HepG2 (cell line): ENCODE data around the gene PERP. TPM values are rescaled to one million over a fixed set of nuclear protein-coding genes. Genes with fewer than 3 reads are reported as not detected.

Experiments used
- AGO1 ChIP-seq: fragments of 200-400 bp; formaldehyde crosslinking; IDR thresholded peaks from 2 replicates; pipeline ENCODE4 v1.6.1; 2017; ENCODE audit warnings: mild to moderate bottlenecking, low read depth, low read length, moderate library complexity; ENCODE audit not compliant: poor library complexity, severe bottlenecking
- ARID3A ChIP-seq: IDR thresholded peaks from 2 replicates; pipeline ENCODE4 v1.6.1; 2012; ENCODE audit warnings: low read depth, low read length, improper control_type of control experiment
- FOXA3 ChIP-seq: IDR thresholded peaks from 2 replicates; pipeline ENCODE4 v1.6.1; 2016; ENCODE audit warnings: missing genetic modification reagents, missing compliant biosample characterization
- GFI1 ChIP-seq: sonication (generic); formaldehyde crosslinking; IDR thresholded peaks from 2 replicates; pipeline ENCODE4 v1.5.0; 2020; ENCODE audit warnings: missing genetic modification reagents, mild to moderate bottlenecking, borderline replicate concordance
- HMG20A ChIP-seq: IDR thresholded peaks from 2 replicates; pipeline ENCODE4 v1.6.1; 2016; ENCODE audit warnings: borderline replicate concordance
- HMGA1 ChIP-seq: sonication (generic); formaldehyde crosslinking; conservative IDR thresholded peaks from 2 replicates; pipeline ENCODE4 v1.4.0; 2020; ENCODE audit warnings: missing genetic modification reagents
- KMT2B ChIP-seq: IDR thresholded peaks from 2 replicates; pipeline ENCODE4 v1.6.1; 2016; ENCODE audit warnings: missing genetic modification reagents, missing compliant biosample characterization
- MIER3 ChIP-seq: IDR thresholded peaks from 2 replicates; pipeline ENCODE4 v1.6.1; 2016; ENCODE audit warnings: missing compliant biosample characterization, borderline replicate concordance
- RAD21 ChIP-seq: fragments of 450-650 bp; formaldehyde crosslinking; IDR thresholded peaks from 2 replicates; pipeline ENCODE4 v1.5.0; 2020; ENCODE audit warnings: mild to moderate bottlenecking
- RXRA ChIP-seq: sonication (generic); formaldehyde crosslinking; IDR thresholded peaks from 2 replicates; pipeline ENCODE4 v1.5.1; 2020; ENCODE audit warnings: missing genetic modification reagents
- SKI ChIP-seq: fragments of 450-650 bp; IDR thresholded peaks from one replicate; pipeline ENCODE4 v1.6.1; 2018; ENCODE audit warnings: mild to moderate bottlenecking; ENCODE audit not compliant: partially characterized antibody
- SOX6 ChIP-seq, 2 experiments: fragments of 450-650 bp in 1 of 2; sonication (generic) in 1 of 2; formaldehyde crosslinking in 1 of 2; IDR thresholded peaks; 2 replicates each; pipeline versions ENCODE4 v1.4.0 to v1.6.1; 2017 to 2020; ENCODE audit warnings: antibody characterized with exemption in 1 of 2, mild to moderate bottlenecking in 1 of 2, missing genetic modification reagents in 1 of 2
- SP140L ChIP-seq: sonication (generic); formaldehyde crosslinking; IDR thresholded peaks from 2 replicates; pipeline ENCODE4 v1.4.0; 2020; ENCODE audit warnings: missing genetic modification reagents, borderline replicate concordance
- STAG1 ChIP-seq: sonication (generic); formaldehyde crosslinking; IDR thresholded peaks from 2 replicates; pipeline ENCODE4 v1.4.0; 2020; ENCODE audit warnings: missing genetic modification reagents
- TRIM24 ChIP-seq: sonication (generic); formaldehyde crosslinking; IDR thresholded peaks from 2 replicates; pipeline ENCODE4 v1.8.0; 2022; ENCODE audit warnings: mild to moderate bottlenecking, missing genetic modification reagents
- ZBTB8A ChIP-seq: sonication (generic); formaldehyde crosslinking; IDR thresholded peaks from 2 replicates; pipeline ENCODE4 v1.4.0; 2020; ENCODE audit warnings: mild to moderate bottlenecking, low read depth, missing genetic modification reagents, borderline replicate concordance
- ZEB1 ChIP-seq: IDR thresholded peaks from 2 replicates; pipeline ENCODE4 v1.6.1; 2012; ENCODE audit warnings: mild to moderate bottlenecking, low read depth, inconsistent platforms; ENCODE audit not compliant: insufficient replicate concordance
- ZFP90 ChIP-seq: sonication (generic); formaldehyde crosslinking; IDR thresholded peaks from 2 replicates; pipeline ENCODE4 v1.8.0; 2022; ENCODE audit warnings: missing genetic modification reagents, mild to moderate bottlenecking, inconsistent platforms, borderline replicate concordance
- ZFYVE20 ChIP-seq: sonication (generic); formaldehyde crosslinking; IDR thresholded peaks from 2 replicates; pipeline ENCODE4 v1.8.0; 2023; ENCODE audit warnings: low read depth, mild to moderate bottlenecking, moderate library complexity, missing genetic modification reagents, borderline replicate concordance
- ZKSCAN8 ChIP-seq: IDR thresholded peaks from 2 replicates; pipeline ENCODE4 v1.6.1; 2016; ENCODE audit warnings: borderline replicate concordance, missing genetic modification reagents, missing compliant biosample characterization
- ZNF460 ChIP-seq: sonication (generic); formaldehyde crosslinking; IDR thresholded peaks from 2 replicates; pipeline ENCODE4 v1.5.1; 2020; ENCODE audit warnings: missing genetic modification reagents, mild to moderate bottlenecking, borderline replicate concordance
- ZNF556 ChIP-seq: sonication (generic); formaldehyde crosslinking; IDR thresholded peaks from 2 replicates; pipeline ENCODE4 v1.4.0; 2020; ENCODE audit warnings: mild to moderate bottlenecking, missing genetic modification reagents, borderline replicate concordance
- ZNF564 ChIP-seq: sonication (generic); formaldehyde crosslinking; IDR thresholded peaks from 2 replicates; pipeline ENCODE4 v1.8.1; 2023; ENCODE audit warnings: mild to moderate bottlenecking, missing genetic modification reagents
- ZSCAN9 ChIP-seq: IDR thresholded peaks from 2 replicates; pipeline ENCODE4 v1.6.1; 2016; ENCODE audit warnings: borderline replicate concordance
- polyA plus RNA-seq, 8 experiments: library from polyadenylated mRNA; depleted of rRNA in 3 of 8; stranded (reverse) in 7 of 8; unstranded in 1 of 8; fragments of >200 nt; fragmentation: Illumina TruSeq in 4 of 8; extraction: Trizol in 4 of 8; gene quantifications; 2 replicates each; pipeline versions ENCODE4 v1.2.1 to v1.2.3, GENCODE V29; 2011 to 2016; ENCODE audit warnings: low read depth in 4 of 8, missing spikeins in 1 of 8, mixed read lengths in 1 of 8; ENCODE audit not compliant: insufficient read depth in 1 of 8
- total RNA-seq, 5 experiments: library from RNA; depleted of rRNA; stranded (reverse); fragments of >200 nt; fragmentation: Illumina TruSeq; extraction: Trizol; gene quantifications; 2 replicates each; pipeline ENCODE4 v1.2.3, GENCODE V29; 2016; ENCODE audit warnings: low read depth in 1 of 5
- TF ChIP-seq, protein P1 (sequence below): sonication (generic); formaldehyde crosslinking; IDR thresholded peaks from 2 replicates; pipeline ENCODE4 v1.4.0; 2020; ENCODE audit warnings: missing genetic modification reagents, mild to moderate bottlenecking, borderline replicate concordance

The PERP gene
- total and polyA plus RNA-seq, 2 of the 13 experiments (the other 11 are each of a cell fraction or from before 2014, with no cell fraction given), result 26.0 to 53.0 TPM

DNA sequence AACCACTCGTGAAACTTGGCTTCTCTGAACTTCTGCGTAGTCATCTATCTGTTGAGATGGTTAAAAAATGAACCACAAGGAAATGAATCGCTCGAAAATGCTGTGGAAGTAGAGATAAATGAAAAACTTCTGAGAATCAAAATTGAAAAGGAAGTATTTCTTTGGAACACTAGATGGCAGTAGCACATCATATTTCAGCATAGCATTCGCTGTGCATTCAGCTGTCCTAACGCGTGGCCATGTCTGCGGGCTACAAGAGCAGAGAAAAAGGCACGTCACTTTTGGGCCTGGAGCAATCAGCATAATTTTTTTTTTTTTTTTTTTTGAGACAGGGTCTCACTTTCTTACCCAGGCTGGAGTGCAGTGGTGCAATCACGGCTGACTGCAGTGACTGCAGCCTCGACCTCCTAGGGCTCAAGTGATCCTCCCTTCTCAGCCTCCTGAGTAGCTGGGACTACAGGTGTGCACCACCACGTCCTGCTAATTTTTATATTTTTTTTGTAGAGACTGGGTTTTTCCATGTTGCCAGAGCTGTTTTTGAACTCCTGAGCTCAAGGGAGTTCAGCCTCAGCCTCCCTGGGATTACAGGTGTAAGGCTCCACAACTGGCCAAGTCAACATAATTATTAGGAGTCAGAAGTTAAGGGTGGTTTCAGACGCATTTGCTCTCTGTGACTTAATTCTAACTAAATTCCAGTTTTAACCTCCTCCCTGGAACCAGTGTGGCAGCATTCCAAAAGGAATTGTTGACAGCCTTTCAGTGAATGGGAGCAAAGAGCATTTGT, 8.8 kb upstream of the PERP start (continued):
- peak; percentile 92 for TF ChIP-seq RAD21
- no peak for TF ChIP-seq ZBTB8A (CRISPR knock-in tag)
- TF ChIP-seq MIER3 (CRISPR knock-in tag), result 0 out of 2 replicates have a peak, but pooled peaks have one; percentile 45
- no peak for TF ChIP-seq ZNF564
- peak; percentile 88 for TF ChIP-seq ZNF460
- TF ChIP-seq SP140L, result 0 out of 2 replicates have a peak, but pooled peaks have one; percentile 49
- 0 out of 2 replicates have a peak, but pooled peaks have one; percentile 64 for TF ChIP-seq ZSCAN9 (CRISPR knock-in tag)
- TF ChIP-seq HMGA1, result no peak
- TF ChIP-seq TRIM24 (CRISPR knock-in tag), result no peak
- no peak for TF ChIP-seq ZNF556 (CRISPR knock-in tag)
- TF ChIP-seq ZEB1, result no peak
- no peak for TF ChIP-seq ZFP90
- no peak for TF ChIP-seq SKI
- no peak for TF ChIP-seq ZFYVE20 (CRISPR knock-in tag)
- TF ChIP-seq FOXA3, result peak; percentile 26; the same call in 1 of the 2 replicates
- TF ChIP-seq SOX6 (IDR thresholded peaks at IDR 0.05), result no peak
- TF ChIP-seq SOX6 (CRISPR knock-in tag; IDR thresholded peaks at IDR 0.05), result peak; percentile 2; the same call in 1 of the 2 replicates
- no peak for TF ChIP-seq AGO1
- TF ChIP-seq, protein P1, sequence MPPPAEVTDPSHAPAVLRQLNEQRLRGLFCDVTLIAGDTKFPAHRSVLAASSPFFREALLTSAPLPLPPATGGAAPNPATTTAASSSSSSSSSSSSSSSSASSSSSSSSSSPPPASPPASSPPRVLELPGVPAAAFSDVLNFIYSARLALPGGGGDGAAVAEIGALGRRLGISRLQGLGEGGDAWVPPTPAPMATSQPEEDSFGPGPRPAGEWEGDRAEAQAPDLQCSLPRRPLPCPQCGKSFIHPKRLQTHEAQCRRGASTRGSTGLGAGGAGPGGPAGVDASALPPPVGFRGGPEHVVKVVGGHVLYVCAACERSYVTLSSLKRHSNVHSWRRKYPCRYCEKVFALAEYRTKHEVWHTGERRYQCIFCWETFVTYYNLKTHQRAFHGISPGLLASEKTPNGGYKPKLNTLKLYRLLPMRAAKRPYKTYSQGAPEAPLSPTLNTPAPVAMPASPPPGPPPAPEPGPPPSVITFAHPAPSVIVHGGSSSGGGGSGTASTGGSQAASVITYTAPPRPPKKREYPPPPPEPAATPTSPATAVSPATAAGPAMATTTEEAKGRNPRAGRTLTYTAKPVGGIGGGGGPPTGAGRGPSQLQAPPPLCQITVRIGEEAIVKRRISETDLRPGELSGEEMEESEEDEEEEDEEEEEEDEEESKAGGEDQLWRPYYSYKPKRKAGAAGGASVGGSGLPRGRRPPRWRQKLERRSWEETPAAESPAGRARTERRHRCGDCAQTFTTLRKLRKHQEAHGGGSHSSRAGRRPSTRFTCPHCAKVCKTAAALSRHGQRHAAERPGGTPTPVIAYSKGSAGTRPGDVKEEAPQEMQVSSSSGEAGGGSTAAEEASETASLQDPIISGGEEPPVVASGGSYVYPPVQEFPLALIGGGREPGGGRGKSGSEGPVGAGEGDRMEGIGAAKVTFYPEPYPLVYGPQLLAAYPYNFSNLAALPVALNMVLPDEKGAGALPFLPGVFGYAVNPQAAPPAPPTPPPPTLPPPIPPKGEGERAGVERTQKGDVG, result no peak
- TF ChIP-seq ARID3A, result 0 out of 2 replicates have a peak, but pooled peaks have one; percentile 14
- TF ChIP-seq KMT2B (CRISPR knock-in tag), result no peak
- TF ChIP-seq STAG1, result peak; percentile 98
- no peak for TF ChIP-seq GFI1 (CRISPR knock-in tag)
- peak; percentile 71; the same call in 1 of the 2 replicates for TF ChIP-seq ZKSCAN8 (CRISPR knock-in tag)
- 0 out of 2 replicates have a peak, but pooled peaks have one; percentile 23 for TF ChIP-seq RXRA (CRISPR knock-in tag)
- 0 out of 2 replicates have a peak, but pooled peaks have one; percentile 32 for TF ChIP-seq HMG20A
